GM18508 (cell line): ENCODE results near the gene MAP7D1.
"Not testable (repeated sequence)": the region's sequence is repeated elsewhere in the genome, so short reads cannot be mapped to it uniquely, and the experiment has no call there.

Source experiments
- ATAC-seq: cut with Tn5 transposase; IDR thresholded peaks from one replicate; pipeline ENCODE4 v1.9.1; 2021; ENCODE audit warnings: moderate number of reproducible peaks; ENCODE audit not compliant: insufficient read depth, unreplicated experiment

The MAP7D1 gene

GRCh38 chr1:36223996-36224536 lies 68.1 kb downstream of the MAP7D1 start, which contains the start of gene THRAP3:
Gene THRAP3, plus strand, starts transcription at chr1:36224443. Its CDS starts 58,121 bp downstream, at chr1:36282564.
- peak; percentile 85 for ATAC-seq

- ATAC-seq = no peak
Measured at GRCh38 chr1:36224537-36225282, 68.8 kb downstream of the MAP7D1 start.

GRCh38 chr1:36225283-36225899 lies 69.4 kb downstream of the MAP7D1 start:
- ATAC-seq = no peak

- ATAC-seq = not testable (repeated sequence)
Measured at GRCh38 chr1:36230279-36230678, 74.3 kb downstream of the MAP7D1 start.
